HFFc6 (cell line): ENCODE results near the gene DUSP3. TPM values are rescaled to one million over a fixed set of nuclear protein-coding genes. Genes with fewer than 3 reads are reported as not detected.

Source experiments
- DNase-seq: peaks from one replicate; pipeline ENCODE4 v3.0.0-alpha.2; 2018
- H3K27ac Mint-ChIP-seq: 2 replicates; pipeline ENCODE4 v1.8.0; 2020; ENCODE audit warnings: mild to moderate bottlenecking, mixed read lengths
- H3K27me3 Mint-ChIP-seq: 2 replicates; pipeline ENCODE4 v1.8.0; 2021; ENCODE audit warnings: mild to moderate bottlenecking, moderate library complexity, mixed read lengths; ENCODE audit not compliant: insufficient read depth
- H3K36me3 Mint-ChIP-seq: 2 replicates; pipeline ENCODE4 v1.8.0; 2021; ENCODE audit warnings: low read depth, mixed read lengths
- H3K4me1 Mint-ChIP-seq: 2 replicates; pipeline ENCODE4 v1.8.0; 2020; ENCODE audit warnings: low read depth, mixed read lengths
- H3K4me3 Mint-ChIP-seq: 2 replicates; pipeline ENCODE4 v1.8.0; 2020; ENCODE audit warnings: mild to moderate bottlenecking, moderate library complexity, mixed read lengths
- H3K9me3 Mint-ChIP-seq: 2 replicates; pipeline ENCODE4 v1.8.0; 2020; ENCODE audit warnings: mild to moderate bottlenecking, mixed read lengths
- total RNA-seq, 6 experiments: library from RNA; stranded (reverse); fragmentation: NEBNext Ultra II Directional; extraction: Animal tissue kit (Norgen Biotek cat#: 25700); gene quantifications; 2 replicates in 1 of 6; 3 replicates in 5 of 6; pipeline ENCODE4 v1.2.3, GENCODE V29; 2021
- TF ChIP-seq, protein P1 (sequence below): fragments of 200-600 bp; sonication (generic); IDR thresholded peaks from 2 replicates; pipeline ENCODE4 v1.5.0; 2021; ENCODE audit warnings: antibody characterized with exemption, mild to moderate bottlenecking

The DUSP3 gene
- total RNA-seq, 6 experiments from 2014 or later, result 34.3 to 47.2 (median 38.3) TPM

DNA sequence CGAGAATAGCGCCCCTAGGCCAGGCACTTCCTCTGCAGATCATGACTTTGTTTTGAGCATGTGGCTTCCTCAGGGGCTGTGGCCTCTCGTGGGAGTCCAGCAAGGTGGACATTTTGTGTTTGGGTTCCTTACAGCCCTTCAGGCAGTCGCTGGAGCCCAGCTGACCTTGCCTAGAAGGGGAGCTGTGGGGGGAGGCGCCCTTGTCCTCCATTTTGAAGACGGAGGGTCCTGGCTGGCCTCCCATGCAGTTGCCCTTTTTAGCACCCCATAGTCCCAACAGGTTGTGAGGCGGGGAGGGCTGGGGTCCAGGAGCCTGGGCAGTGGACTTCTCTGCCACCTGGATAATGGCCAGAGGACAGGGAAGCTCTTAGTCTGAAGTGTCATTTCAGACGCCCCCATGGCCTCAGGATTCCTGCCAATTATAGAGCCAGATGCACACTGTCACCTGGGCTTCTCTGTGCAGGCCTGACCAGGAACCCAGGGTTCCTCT lies 21.6 kb downstream of the DUSP3 start:
- no peak for DNase-seq
- H3K4me3 Mint-ChIP-seq, result no peak overlapping the region
- peaks cover 27% of the 10 kb centered on the region for H3K27me3 Mint-ChIP-seq
- H3K4me1 Mint-ChIP-seq, result peaks cover 26% of the 10 kb centered on the region
- H3K9me3 Mint-ChIP-seq, result no peaks in the 10 kb centered on the region
- TF ChIP-seq, protein P1, sequence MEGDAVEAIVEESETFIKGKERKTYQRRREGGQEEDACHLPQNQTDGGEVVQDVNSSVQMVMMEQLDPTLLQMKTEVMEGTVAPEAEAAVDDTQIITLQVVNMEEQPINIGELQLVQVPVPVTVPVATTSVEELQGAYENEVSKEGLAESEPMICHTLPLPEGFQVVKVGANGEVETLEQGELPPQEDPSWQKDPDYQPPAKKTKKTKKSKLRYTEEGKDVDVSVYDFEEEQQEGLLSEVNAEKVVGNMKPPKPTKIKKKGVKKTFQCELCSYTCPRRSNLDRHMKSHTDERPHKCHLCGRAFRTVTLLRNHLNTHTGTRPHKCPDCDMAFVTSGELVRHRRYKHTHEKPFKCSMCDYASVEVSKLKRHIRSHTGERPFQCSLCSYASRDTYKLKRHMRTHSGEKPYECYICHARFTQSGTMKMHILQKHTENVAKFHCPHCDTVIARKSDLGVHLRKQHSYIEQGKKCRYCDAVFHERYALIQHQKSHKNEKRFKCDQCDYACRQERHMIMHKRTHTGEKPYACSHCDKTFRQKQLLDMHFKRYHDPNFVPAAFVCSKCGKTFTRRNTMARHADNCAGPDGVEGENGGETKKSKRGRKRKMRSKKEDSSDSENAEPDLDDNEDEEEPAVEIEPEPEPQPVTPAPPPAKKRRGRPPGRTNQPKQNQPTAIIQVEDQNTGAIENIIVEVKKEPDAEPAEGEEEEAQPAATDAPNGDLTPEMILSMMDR, result no peak
- H3K36me3 Mint-ChIP-seq, result no peaks in the 10 kb centered on the region
- no peak overlapping the region for H3K27ac Mint-ChIP-seq

DNA sequence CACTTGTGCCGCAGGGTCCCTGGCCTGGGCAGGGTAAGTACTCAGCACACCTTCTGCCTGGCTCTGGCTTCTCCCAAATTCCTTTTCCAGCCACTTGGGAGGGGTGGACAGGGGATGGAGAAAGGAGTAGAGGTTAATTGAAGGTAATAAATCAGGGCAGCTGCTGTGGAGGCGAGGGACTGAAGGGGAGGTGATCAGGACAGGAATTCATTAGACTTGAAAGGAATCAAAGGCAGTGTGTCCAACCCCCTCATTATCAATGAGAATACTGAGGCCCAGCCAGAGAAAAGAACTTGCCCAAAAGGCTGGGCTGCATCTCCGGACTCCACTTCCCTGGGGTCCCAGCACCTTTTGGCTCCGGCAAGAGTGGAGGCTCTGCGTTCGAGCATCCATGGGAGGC lies 22.6 kb downstream of the DUSP3 start:
- Mint-ChIP-seq H3K4me1 (peaks cover 26% of the 10 kb centered on the region), H3K9me3 (no peaks in the 10 kb centered on the region), H3K27me3 (peaks cover 33% of the 10 kb centered on the region), H3K36me3 (no peaks in the 10 kb centered on the region), H3K4me3 (no peak overlapping the region), H3K27ac (no peak overlapping the region)
- TF ChIP-seq, protein P1, result no peak
- no peak for DNase-seq

DNA sequence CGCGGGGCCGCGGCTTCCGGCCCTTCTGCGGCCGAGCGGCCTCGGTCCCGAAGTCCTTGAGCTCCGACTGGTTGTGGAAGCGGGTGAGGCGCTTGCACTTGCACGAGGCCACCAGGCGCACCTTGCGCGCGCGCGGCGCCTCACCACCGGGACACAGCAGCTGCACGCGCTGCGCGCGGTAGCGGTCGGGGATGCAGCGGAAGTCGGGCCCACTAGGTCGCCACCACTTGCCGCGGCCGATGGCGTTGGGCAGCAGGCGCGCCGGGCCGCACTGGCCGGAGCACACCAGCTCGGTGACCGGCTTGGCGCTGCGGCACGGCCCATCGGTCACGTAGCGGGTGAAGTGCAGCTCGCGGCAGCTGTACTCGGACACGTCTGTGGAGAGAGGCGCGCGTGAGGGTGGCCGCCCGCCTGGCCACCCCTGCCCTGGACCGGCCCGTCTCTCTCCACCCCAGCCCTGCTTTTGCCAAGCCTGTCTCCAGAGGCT lies 23.3 kb downstream of the DUSP3 start:
- H3K4me3 Mint-ChIP-seq, result no peak overlapping the region
- H3K27me3 Mint-ChIP-seq, result peaks cover 33% of the 10 kb centered on the region
- DNase-seq, result no peak
- no peak overlapping the region for H3K27ac Mint-ChIP-seq
- no peaks in the 10 kb centered on the region for H3K36me3 Mint-ChIP-seq
- no peaks in the 10 kb centered on the region for H3K9me3 Mint-ChIP-seq
- TF ChIP-seq, protein P1, result no peak
- peaks cover 22% of the 10 kb centered on the region for H3K4me1 Mint-ChIP-seq

GRCh38 chr17:43754947-43755346 lies 23.8 kb downstream of the DUSP3 start:
- TF ChIP-seq, protein P1, result no peak
- Mint-ChIP-seq H3K27me3 (peaks cover 33% of the 10 kb centered on the region), H3K9me3 (no peaks in the 10 kb centered on the region), H3K27ac (no peak overlapping the region), H3K4me1 (peaks cover 20% of the 10 kb centered on the region), H3K36me3 (no peaks in the 10 kb centered on the region), H3K4me3 (no peak overlapping the region)
- DNase-seq, result no peak

DNA sequence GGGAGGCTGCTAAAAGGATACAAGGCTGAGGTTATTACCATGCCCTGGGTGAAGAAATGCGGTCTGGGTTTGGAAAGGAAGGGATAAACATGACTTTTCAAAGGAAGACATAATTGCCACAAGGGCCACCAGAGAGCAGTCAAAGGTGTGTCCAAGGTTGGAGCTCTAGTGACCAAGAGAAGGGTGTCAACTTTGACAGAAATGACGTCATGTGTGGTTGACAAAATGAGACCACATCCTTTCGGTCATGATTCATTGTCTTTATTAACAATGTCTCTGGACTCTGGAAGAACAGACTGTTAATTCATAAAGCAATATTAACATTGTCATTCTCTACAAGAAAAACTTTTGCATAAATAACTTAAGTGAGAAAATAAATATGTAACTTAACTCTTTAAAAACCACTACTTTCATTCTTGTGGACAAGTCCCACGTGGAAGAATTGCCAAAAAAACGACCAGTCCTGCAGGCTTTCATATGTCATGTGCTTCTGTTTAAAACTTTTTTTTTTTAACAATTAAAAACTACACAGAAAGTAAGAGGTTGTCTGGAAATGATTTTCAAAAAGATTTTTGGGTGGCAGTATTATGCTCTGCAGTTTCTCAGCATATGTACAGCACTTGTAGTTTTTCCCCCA lies 25.2 kb downstream of the DUSP3 start:
- Mint-ChIP-seq H3K4me3 (no peak overlapping the region), H3K4me1 (peaks cover 27% of the 10 kb centered on the region), H3K27ac (no peak overlapping the region), H3K27me3 (peaks cover 30% of the 10 kb centered on the region), H3K9me3 (no peaks in the 10 kb centered on the region), H3K36me3 (no peaks in the 10 kb centered on the region)
- TF ChIP-seq, protein P1, result no peak
- peak; percentile 22 for DNase-seq
